GM20000 (cell line): Measurements from ENCODE around the gene RHBDF1.
"Not testable (repeated sequence)": the region's sequence is repeated elsewhere in the genome, so short reads cannot be mapped to it uniquely, and the experiment has no call there.

ENCODE experiments used
- DNase-seq: peaks from one replicate; pipeline ENCODE4 v3.0.0; 2012; ENCODE audit warnings: low spot score
- TF ChIP-seq, protein P1 (sequence below): IDR thresholded peaks from 2 replicates; pipeline ENCODE4 v1.5.1; 2012; ENCODE audit warnings: mild to moderate bottlenecking, control low read depth; ENCODE audit errors: extremely low read depth, missing control alignments

The RHBDF1 gene

DNA sequence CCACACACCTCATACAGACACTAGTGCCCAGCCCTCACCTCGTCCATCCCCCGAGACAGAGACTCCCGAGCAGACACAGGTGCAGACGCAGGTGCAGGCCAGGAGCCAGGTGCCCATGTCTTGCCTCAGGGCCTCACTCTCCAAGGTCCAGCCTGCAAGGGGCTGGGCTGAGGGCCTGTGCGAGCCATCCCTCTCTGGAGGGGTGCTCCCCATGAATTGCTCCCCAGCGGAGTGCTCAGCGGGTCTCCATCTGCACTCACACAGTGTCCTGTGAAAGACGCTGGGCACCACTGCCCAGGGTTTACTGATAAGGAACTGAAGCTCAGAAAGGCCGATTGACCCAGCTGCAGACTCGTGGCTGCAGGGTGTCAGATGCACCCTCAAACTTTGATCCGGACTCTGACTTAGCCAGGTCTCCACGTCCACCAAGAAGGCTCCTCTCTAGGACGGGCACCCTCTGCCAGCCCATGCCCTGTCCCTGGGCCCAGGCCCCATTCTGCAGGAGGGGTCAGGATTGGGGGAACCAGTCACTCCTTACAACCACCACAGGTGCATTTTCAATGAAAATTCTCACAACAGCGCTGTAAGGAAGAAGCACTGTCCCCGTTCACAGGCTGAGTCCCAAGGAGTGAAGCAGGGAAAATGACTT, 36.0 kb downstream of the RHBDF1 start:
- TF ChIP-seq, protein P1, sequence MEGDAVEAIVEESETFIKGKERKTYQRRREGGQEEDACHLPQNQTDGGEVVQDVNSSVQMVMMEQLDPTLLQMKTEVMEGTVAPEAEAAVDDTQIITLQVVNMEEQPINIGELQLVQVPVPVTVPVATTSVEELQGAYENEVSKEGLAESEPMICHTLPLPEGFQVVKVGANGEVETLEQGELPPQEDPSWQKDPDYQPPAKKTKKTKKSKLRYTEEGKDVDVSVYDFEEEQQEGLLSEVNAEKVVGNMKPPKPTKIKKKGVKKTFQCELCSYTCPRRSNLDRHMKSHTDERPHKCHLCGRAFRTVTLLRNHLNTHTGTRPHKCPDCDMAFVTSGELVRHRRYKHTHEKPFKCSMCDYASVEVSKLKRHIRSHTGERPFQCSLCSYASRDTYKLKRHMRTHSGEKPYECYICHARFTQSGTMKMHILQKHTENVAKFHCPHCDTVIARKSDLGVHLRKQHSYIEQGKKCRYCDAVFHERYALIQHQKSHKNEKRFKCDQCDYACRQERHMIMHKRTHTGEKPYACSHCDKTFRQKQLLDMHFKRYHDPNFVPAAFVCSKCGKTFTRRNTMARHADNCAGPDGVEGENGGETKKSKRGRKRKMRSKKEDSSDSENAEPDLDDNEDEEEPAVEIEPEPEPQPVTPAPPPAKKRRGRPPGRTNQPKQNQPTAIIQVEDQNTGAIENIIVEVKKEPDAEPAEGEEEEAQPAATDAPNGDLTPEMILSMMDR: no peak
- DNase-seq: no peak

DNA sequence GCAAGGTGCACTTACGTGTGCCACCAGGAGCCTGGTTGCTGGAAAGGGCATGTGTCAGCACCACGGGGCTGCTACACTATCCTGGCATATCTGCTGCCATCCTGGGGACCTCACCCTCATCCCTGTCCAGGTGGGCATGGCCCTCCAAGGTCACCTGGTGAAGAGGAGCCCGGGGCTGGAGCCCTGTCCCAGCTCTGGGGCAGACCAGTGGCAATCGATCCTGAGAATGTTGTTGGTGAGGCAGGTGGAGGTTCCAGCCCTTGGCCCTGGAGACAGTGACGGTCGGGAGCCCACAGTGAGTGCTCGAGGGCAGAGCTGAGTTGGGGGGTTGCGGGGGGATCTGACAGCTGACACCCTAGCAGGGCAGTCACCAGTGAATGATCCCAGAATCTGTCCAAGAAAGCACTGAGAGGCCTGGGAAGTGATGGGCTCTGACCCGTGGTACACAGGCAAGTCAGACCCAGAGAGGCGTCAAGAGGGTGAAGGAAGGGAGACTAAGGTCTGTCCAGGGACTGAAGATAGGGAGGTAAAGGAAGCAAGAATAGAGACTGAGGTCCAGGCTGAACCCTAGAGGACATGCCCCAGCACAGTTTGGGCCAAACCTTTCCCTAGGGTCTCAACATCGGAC, 36.6 kb downstream of the RHBDF1 start:
- DNase-seq: no peak
- TF ChIP-seq, protein P1: no peak

DNA sequence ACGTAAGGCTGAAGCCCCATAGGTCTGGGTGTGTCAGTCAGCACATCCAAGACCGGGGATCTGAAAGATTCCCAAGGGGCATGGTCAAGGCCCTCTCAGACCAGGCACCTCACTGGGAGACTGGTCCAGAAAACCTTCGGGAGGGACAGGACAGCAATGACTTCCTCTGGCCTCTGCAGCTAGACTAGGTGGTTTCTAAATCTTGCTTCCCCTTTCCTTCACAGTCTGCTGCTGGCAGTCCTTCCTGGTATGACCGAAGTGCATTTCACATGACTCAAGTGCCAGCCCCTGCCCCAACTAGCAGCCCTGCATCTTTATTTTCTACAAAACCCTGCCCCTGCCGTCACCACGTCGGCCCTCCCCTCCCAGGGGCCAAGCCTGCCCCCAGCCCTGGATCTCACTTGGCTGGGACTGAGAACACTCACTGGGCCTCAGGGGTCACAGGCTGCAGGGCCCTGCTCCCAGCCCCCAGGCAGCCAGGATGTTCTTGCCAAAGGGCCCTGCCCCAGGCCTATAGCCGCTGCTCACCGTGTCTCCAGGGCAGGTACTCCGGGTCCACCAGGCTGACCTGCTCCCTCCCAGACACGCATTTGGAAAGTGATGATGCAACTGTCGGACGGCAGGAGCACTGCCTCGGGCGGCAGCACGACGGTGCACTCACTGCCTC, 37.3 kb downstream of the RHBDF1 start:
- TF ChIP-seq, protein P1: no peak
- no peak for DNase-seq

DNA sequence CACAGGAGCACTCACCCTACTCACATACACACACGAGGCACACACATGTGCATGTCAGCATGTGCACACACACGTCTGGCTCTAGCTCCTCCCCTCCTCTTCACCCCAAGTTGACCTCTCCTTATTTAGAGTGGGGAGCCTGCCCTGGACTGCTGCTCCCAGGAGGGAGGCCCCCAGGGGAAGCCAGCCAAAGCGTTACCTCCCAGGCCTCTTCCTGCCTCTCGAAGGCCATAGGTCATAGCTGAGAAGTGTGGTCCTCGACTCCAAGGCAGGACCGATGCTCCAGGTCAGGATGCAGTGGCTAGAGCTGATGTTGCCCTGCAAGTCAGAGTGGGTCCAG, 37.8 kb downstream of the RHBDF1 start:
- TF ChIP-seq, protein P1: no peak
- DNase-seq: no peak

DNA sequence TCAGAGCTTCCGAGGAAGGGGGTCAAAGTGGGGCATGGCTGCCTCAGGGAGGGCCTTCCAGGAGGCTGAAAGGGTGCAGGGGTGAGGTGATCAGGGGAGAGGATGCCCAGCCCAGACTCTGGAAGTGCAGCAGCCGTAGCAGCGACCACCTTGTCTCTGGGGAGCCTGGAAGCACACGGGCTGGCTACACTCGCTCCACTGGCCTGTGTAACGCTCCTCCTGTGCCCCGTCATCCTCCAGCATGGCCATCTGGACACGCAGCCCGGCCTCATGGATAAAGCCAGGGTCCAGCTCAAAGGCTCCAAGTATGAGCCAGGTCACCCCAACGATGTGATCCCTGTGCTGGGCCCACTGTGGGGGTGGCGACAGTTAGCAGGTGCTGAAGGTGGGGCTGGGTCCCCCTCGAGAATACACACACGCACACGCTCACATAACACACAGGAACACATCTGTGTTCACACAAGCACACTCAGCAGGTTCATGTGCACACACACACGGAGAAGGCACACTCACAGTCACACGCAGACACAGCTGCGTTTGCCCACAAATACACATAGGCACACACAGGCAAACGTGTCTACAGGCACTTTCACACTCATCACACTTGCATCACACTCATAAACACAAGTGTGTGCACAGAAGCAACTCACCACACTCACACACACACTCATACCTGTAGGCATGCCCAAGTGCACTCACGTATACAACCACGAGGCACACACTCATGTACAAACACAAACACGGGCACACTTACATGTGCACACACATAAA, 38.4 kb downstream of the RHBDF1 start:
- DNase-seq: no peak
- TF ChIP-seq, protein P1: no peak

DNA sequence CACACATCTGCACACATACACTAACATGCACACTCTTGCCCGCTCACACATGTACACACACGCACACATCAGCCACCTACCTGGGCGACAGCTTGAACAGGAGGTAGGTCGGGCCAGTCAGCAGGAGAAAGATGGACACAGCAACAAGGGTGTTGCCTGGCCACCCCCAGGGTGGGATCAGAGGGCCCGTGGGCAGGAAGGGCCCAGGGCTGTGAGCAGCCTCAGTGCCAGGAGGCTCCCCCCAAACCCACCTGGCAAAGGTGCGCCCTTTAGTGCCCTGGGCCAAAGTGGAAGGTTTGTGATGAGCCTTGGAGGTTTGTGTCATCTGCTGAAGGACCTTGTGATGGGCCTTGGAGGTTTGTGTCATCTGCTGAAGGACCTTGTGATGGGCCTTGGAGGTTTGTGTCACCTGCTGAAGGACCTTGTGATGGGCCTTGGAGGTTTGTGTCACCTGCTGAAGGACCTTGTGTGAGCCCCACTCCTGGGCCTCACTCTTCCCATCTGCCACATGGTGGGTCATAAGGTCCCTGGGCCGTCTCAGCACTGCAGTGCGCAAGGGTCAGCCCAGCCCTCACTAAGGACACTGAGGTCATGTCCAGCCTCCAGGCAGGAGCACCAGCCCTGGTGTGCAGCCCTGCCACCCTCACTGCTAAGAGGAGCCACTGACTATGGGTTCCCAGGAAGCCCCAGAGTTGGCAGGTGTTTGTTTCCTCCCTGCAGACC, 39.1 kb downstream of the RHBDF1 start:
- not testable (repeated sequence) for DNase-seq

DNA sequence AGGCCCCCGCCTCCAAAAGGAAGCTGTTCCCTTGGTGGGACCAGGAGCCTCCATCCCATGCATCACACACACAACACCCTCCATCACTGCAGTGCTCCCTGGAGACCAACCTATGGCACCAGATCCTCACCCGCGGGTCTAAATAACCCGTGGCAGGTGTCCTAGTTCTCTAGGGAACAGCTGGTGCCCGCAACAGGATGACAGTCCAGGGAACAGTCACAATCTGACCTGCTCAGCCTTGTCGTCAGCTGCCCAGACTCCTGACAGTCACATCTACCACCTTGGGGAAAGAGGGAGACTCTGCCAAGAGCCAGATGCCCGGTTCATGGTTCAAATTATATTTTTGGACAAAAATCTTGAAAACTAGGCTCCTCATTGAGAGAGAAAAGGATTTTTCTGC, 41.8 kb downstream of the RHBDF1 start:
- not testable (repeated sequence) for DNase-seq

DNA sequence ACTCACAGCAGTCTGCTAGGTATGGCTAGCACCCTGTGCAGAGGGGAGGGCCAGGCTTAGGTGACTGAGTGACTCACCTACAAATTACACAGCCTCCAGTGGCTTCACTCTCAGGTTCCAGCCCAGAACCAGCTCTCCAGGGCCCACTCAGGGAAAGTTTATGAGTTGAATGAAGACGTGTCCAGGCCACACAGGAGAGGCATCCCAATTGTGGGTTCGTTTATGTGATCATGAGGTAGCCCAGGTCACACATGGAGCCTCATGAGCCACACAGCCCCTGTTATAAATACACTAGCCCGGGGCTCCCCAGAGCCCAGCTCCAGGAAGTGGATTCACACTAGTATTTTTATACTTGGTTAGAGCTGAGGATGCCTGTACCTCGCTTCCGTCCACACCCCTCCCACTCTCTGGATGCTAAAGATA, 46.5 kb downstream of the RHBDF1 start:
- not testable (repeated sequence) for DNase-seq

DNA sequence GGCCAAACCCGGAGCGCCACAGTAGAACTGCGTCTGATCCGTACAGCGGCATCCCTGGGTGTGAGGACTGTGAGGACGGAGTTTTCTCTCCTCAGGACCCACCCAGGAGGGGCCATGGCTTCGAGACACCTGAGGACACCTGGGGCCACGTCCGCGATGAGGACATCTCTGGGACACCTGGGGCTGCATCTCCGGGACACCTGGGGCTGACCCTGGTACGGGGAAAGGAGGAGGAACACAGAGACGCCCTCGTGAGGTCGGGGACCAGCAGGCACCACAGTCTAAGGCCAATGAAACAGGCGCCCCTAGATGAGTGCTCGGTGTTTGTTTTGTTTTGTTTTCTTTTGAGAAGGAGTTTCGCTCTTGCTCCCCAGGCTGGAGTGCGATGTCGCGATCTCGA, 48.3 kb downstream of the RHBDF1 start:
- DNase-seq: not testable (repeated sequence)

DNA sequence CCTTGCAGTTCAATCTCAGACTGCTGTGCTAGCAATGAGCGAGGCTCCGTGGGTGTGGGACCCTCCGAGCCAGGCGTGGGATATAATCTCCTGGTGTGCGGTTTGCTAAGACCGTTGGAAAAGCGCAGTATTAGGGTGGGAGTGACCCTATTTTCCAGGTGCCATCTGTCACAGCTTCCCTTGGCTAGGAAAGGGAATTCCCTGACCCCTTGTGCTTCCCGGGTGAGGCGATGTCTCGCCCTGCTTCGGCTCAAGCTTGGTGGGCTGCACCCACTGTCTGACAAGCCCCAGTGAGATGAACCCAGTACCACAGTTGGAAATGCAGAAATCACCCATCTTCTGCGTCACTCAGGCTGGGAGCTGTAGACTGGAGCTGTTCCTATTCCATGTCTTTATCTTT, 51.5 kb downstream of the RHBDF1 start:
- not testable (repeated sequence) for DNase-seq

DNA sequence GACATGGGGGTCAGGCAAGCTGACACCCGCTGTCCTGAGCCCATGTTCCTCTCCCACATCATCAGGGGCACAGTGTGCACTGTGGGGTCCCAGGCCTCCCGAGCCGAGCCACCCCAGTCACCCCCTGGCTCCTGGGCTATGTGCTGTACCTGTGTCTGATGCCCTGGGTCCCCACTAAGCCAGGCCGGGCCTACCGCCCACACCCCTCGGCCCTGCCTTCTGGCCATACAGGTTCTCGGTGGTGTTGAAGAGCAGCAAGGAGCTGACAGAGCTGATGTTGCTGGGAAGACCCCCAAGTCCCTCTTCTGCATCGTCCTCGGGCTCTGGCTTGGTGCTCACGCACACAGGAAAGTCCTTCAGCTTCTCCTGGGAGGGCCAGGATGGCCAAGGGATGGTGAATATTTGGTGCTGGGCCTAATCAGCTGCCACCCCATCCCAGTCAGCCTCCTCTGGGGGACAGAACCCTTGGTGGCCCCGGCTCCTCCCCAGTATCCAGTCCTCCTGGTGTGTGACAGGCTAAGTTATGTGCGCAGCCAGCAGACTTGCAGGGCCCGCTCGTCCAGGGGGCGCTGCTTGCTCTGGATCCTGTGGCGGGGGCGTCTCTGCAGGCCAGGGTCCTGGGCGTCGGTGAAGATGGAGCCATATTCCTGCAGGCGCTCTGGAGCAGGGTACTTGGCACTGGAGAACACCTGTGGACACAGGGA, 55.2 kb downstream of the RHBDF1 start:
- not testable (repeated sequence) for DNase-seq
